Suprapubic skin (tissue), 3 donors: ENCODE results near the gene EMP3.
"Not testable (repeated sequence)": the region's sequence is repeated elsewhere in the genome, so short reads cannot be mapped to it uniquely, and the experiment has no call there.

Experiments
- CTCF ChIP-seq, 2 donors: fragments of 200-600 bp in 1 of 2; fragments of 450-650 bp in 1 of 2; sonication (generic) in 1 of 2; IDR thresholded peaks; one replicate each; pipeline ENCODE4 v1.5.1; 2016 to 2019; ENCODE audit warnings: antibody characterized with exemption in 2 of 2, mild to moderate bottlenecking in 1 of 2, moderate library complexity in 1 of 2
- POLR2A ChIP-seq, 2 donors: fragments of 450-650 bp; IDR thresholded peaks; one replicate each; pipeline ENCODE4 v1.6.1; 2017; ENCODE audit warnings: antibody characterized with exemption in 2 of 2, mild to moderate bottlenecking in 2 of 2, moderate library complexity in 2 of 2

- TF ChIP-seq POLR2A, CTCF (IDR thresholded peaks at IDR 0.05): not testable (repeated sequence)
Observed at GRCh38 chr19:48371771-48372170, 46.4 kb downstream of the EMP3 start.
